ENCODE data around the gene NUP98.
A peak's percentile ranks its signal among the peaks of the same experiment; 100 is the strongest.

NUP98 gene

GRCh38 chr11:3825473-3826154 lies 28.3 kb upstream of the NUP98 start:
- FAIRE-seq: no peak
- no peak for DNase-seq (ENCODE audit: insufficient read length, low spot score)
- TF ChIP-seq, protein P1, sequence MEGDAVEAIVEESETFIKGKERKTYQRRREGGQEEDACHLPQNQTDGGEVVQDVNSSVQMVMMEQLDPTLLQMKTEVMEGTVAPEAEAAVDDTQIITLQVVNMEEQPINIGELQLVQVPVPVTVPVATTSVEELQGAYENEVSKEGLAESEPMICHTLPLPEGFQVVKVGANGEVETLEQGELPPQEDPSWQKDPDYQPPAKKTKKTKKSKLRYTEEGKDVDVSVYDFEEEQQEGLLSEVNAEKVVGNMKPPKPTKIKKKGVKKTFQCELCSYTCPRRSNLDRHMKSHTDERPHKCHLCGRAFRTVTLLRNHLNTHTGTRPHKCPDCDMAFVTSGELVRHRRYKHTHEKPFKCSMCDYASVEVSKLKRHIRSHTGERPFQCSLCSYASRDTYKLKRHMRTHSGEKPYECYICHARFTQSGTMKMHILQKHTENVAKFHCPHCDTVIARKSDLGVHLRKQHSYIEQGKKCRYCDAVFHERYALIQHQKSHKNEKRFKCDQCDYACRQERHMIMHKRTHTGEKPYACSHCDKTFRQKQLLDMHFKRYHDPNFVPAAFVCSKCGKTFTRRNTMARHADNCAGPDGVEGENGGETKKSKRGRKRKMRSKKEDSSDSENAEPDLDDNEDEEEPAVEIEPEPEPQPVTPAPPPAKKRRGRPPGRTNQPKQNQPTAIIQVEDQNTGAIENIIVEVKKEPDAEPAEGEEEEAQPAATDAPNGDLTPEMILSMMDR (IDR thresholded peaks at IDR 0.05; ENCODE audit: insufficient read depth, missing control alignments): no peak

DNA sequence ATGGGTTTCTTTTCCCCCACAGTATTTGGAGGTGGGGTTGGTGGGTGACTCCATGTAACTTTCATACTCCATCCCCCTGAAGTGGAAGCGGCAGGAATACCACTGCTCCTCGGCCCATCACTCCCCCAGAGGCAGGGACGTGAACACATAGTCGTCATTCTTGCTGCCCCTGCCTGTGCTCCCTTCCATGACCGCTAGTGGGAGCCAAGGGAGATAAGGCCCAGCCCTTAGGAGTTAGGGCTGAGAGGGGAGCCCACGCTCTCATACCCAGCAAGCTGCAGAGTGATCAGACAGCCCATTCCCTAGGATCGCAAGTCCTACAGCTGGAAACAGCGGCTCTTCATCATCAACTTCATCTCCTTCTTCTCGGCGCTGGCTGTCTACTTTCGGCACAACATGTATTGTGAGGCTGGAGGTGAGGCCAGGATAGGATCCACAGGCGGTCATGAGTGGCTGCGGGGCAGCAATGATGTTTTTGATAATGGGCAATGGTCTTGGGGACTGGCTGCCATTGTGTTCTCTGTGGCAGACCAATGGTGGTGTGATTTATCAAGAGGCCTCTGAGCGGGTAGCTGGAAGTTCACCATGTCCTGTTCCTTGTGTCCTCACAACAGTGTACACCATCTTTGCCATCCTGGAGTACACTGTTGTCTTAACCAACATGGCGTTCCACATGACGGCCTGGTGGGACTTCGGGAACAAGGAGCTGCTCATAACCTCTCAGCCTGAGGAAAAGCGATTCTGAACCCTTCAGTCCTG lies 27.5 kb upstream of the NUP98 start:
- FAIRE-seq: no peak
- no peak for DNase-seq (ENCODE audit: insufficient read length, low spot score)
- TF ChIP-seq, protein P1 (IDR thresholded peaks at IDR 0.05; ENCODE audit: insufficient read depth, missing control alignments): peak; percentile 71

- TF ChIP-seq, protein P1 (IDR thresholded peaks at IDR 0.05; ENCODE audit: insufficient read depth, missing control alignments): no peak
- no peak for FAIRE-seq
- no peak for DNase-seq (ENCODE audit: insufficient read length, low spot score)
Observed at GRCh38 chr11:3823762-3824506, 26.6 kb upstream of the NUP98 start.

DNA sequence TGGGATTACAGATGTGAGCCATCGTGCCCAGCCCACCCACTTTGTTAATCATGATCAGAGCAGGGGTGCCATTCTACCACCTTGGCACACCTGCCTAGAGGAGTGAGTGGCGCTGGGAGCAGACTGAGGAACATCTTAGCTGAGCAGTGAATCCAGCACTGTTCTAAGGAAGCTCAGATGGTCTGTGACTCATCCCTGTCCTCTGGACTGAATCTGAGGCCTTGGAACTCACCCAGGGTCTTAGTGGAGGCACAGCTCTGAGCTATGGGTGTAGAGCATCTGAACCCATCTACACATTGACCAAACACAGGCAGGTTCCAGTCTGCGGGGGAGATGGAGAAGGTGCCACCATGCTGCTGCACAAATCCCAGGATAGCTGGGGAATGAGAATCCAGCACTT lies 25.9 kb upstream of the NUP98 start:
- TF ChIP-seq, protein P1 (IDR thresholded peaks at IDR 0.05; ENCODE audit: insufficient read depth, missing control alignments): no peak
- DNase-seq (ENCODE audit: insufficient read length, low spot score) (no peak), FAIRE-seq (no peak)

DNA sequence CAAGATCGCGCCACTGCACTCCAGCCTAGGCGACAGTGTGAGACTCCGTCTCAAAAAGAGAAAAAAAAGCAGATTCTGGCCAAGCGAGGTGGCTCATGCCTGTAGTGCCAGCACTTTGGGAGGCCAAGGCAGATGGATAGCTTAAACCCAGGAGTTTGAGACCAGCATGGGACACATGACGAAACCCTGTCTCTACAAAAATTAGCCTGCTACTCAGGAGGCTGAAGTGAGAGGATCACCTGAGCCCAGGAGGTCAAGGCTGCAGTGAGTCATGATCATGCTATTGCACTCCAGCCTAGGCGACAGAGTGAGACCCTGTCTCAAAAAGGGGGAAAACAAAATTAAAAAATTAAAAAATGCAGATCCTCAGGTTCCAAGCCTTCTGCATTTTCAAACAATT lies 25.0 kb upstream of the NUP98 start:
- no peak for DNase-seq (ENCODE audit: insufficient read length, low spot score)
- no peak for FAIRE-seq
- TF ChIP-seq, protein P1 (IDR thresholded peaks at IDR 0.05; ENCODE audit: insufficient read depth, missing control alignments): no peak

DNA sequence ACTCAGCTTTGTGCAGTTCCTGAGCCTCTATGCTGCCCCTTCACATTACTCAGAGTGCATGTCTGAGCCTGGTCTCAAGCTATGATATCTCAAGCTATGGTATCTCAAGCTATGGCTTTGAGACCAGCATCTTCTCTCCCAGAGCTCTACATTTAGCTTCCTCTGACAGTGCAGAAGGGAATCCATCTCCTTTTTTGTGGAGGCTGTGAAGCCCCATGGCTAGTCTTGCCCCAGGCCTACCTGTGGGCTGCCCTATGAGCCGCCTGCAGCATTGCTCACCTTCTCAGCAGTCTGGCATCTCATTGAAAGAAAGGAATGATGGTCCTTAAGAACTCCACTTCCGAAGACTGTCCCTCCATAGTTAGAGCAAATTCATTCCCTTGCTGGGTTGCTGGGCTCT lies 23.6 kb upstream of the NUP98 start:
- DNase-seq (ENCODE audit: insufficient read length, low spot score): no peak
- TF ChIP-seq, protein P1 (IDR thresholded peaks at IDR 0.05; ENCODE audit: insufficient read depth, missing control alignments): no peak
- no peak for FAIRE-seq
